Stomach (tissue), 9 donors: Measurements from ENCODE around the gene LMTK2. TPM values are rescaled to one million over a fixed set of nuclear protein-coding genes. Genes with fewer than 3 reads are reported as not detected.

ENCODE experiments used
- DNase-seq, 2 donors: peaks; one replicate each; pipeline versions ENCODE4 v3.0.0 to v3.0.0-alpha.2; 2013 to 2019
- H3K27ac ChIP-seq, 5 donors: fragments of 200-600 bp in 4 of 5; sonication (generic) in 4 of 5; one replicate each; pipeline ENCODE4 v1.5.1; 2013 to 2019; ENCODE audit warnings: mild to moderate bottlenecking in 1 of 5, moderate library complexity in 1 of 5
- H3K27me3 ChIP-seq, 3 donors: fragments of 200-600 bp; sonication (generic); one replicate each; pipeline ENCODE4 v1.5.1; 2017 to 2019; ENCODE audit warnings: mixed run types in 1 of 3
- H3K36me3 ChIP-seq, 4 donors: fragments of 200-600 bp; sonication (generic); 1 replicate in 3 of 4; 2 replicates in 1 of 4; pipeline ENCODE4 v1.5.1; 2016 to 2019
- H3K4me1 ChIP-seq, 4 donors: fragments of 200-600 bp; sonication (generic); one replicate each; pipeline ENCODE4 v1.5.1; 2016 to 2019
- H3K4me3 ChIP-seq, 4 donors: fragments of 200-600 bp; sonication (generic) in 3 of 4; one replicate each; pipeline ENCODE4 v1.5.1; 2016 to 2019; ENCODE audit warnings: mild to moderate bottlenecking in 1 of 4
- H3K9me3 ChIP-seq, 4 donors: fragments of 200-600 bp; sonication (generic); one replicate each; pipeline ENCODE4 v1.5.1; 2016 to 2019
- CTCF ChIP-seq, 7 experiments: fragments of 450-650 bp in 4 of 7; fragments of 200-600 bp in 3 of 7; sonication (generic) in 3 of 7; IDR thresholded peaks; one replicate each; pipeline ENCODE4 v1.5.1; 2016 to 2019; ENCODE audit warnings: antibody characterized with exemption in 7 of 7, control low read depth in 2 of 7, mild to moderate bottlenecking in 1 of 7
- EP300 ChIP-seq: sonication (generic); formaldehyde crosslinking; IDR thresholded peaks from one replicate; pipeline ENCODE4 v1.6.1; 2017; ENCODE audit warnings: antibody characterized with exemption
- POLR2A ChIP-seq, 4 donors: fragments of 450-650 bp; IDR thresholded peaks; one replicate each; pipeline ENCODE4 v1.6.1; 2016; ENCODE audit warnings: antibody characterized with exemption in 4 of 4, control low read depth in 2 of 4, mild to moderate bottlenecking in 1 of 4, moderate library complexity in 1 of 4
- POLR2AphosphoS5 ChIP-seq, 3 donors: sonication (generic); formaldehyde crosslinking; IDR thresholded peaks; one replicate each; pipeline ENCODE4 v1.6.1; 2016; ENCODE audit warnings: antibody characterized with exemption in 3 of 3
- WGBS, 5 donors: extraction: QIAGEN DNeasy Blood & Tissue Kit in 3 of 5; methylation state at CpG; one replicate each; pipeline versions ENCODE4 v1.1.5 to v1.1.7; 2013 to 2018; 5-methylcytosine and 5-hydroxymethylcytosine counted together
- intact Hi-C: fragments of 100-400 bp; cut with DNase I; formaldehyde crosslinking; loops from one replicate; pipeline ENCODE4 v1.15.1; 2023; ENCODE audit warnings: low total_unique reads
- polyA plus RNA-seq, 3 donors: library from polyadenylated mRNA; stranded (reverse); fragments of 200-250 nt; gene quantifications; one replicate each; pipeline ENCODE4 v1.2.3, GENCODE V29; 2013
- total RNA-seq, 5 donors: library from RNA; depleted of rRNA; stranded (reverse); fragments of >200 nt; gene quantifications; one replicate each; pipeline versions ENCODE4 v1.1.0 to v1.2.3, GENCODE V29; 2014 to 2016
- donor health status: healthy with polysubstance abuse.
- donor health status: Bipolar disorder and iron deficiency.
- donor health status: healthy.

The LMTK2 gene
- total and polyA plus RNA-seq, 8 donors = 1.4 to 42.6 (median 19.3) TPM

GRCh38 chr7:98223351-98223897 is 116.8 kb downstream of the LMTK2 start:
- peaks cover 0 to 8% (median 2%) of the 10 kb centered on the region in 4 donors for H3K4me1 ChIP-seq
- peak overlapping the region in 3 of 5 donors; percentile 13 to 32 (median 28) for H3K27ac ChIP-seq
- TF ChIP-seq CTCF (IDR thresholded peaks at IDR 0.05) (no peak), EP300 (no peak), POLR2A (IDR thresholded peaks at IDR 0.05) (no peak), POLR2AphosphoS5 (IDR thresholded peaks at IDR 0.05) (no peak)
- intact Hi-C loops = no loop called here
- peaks cover 26 to 90% (median 84%) of the 10 kb centered on the region in 4 donors for H3K36me3 ChIP-seq
- H3K27me3 ChIP-seq = no peaks in the 10 kb centered on the region
- no peaks in the 10 kb centered on the region for H3K9me3 ChIP-seq
- DNase-seq = peak in 1 of 2 donors; percentile 1
- 53 to 69% (median 57%) methylated on average over 11 to 15 of the region's 15 CpGs for WGBS, 5 donors
- H3K4me3 ChIP-seq = no peak overlapping the region

- H3K36me3 ChIP-seq = peaks cover 26 to 96% (median 90%) of the 10 kb centered on the region in 4 donors
- no peaks in the 10 kb centered on the region for H3K27me3 ChIP-seq
- peak overlapping the region in 1 of 5 donors; percentile 4 for H3K27ac ChIP-seq
- H3K9me3 ChIP-seq = no peaks in the 10 kb centered on the region
- intact Hi-C loops = no loop called here
- no peak overlapping the region for H3K4me3 ChIP-seq
- peak in 1 of 2 donors; percentile 3 for DNase-seq
- 82 to 91% (median 87%) methylated on average over 7 to 21 of the region's 21 CpGs for WGBS, 5 donors
- TF ChIP-seq CTCF (IDR thresholded peaks at IDR 0.05) (no peak), POLR2A (IDR thresholded peaks at IDR 0.05) (no peak), POLR2AphosphoS5 (IDR thresholded peaks at IDR 0.05) (no peak), EP300 (no peak)
- H3K4me1 ChIP-seq = peaks cover 0 to 8% (median 0%) of the 10 kb centered on the region in 4 donors
These were observed 117.4 kb downstream of the LMTK2 start for GRCh38 chr7:98223898-98224700.

- TF ChIP-seq POLR2AphosphoS5 (IDR thresholded peaks at IDR 0.05) (no peak), POLR2A (IDR thresholded peaks at IDR 0.05) (no peak), EP300 (no peak), CTCF (IDR thresholded peaks at IDR 0.05) (no peak)
- Histone ChIP-seq H3K4me1 (peaks cover 0 to 8% (median 0%) of the 10 kb centered on the region in 4 donors), H3K36me3 (peaks cover 31 to 99% (median 92%) of the 10 kb centered on the region in 4 donors), H3K9me3 (no peaks in the 10 kb centered on the region), H3K4me3 (no peak overlapping the region), H3K27me3 (no peaks in the 10 kb centered on the region), H3K27ac (no peak overlapping the region)
- WGBS, 5 donors = 92 to 96% (median 95%) methylated on average over 15 to 21 of the region's 21 CpGs
- intact Hi-C loops = no loop called here
- no peak for DNase-seq
These were observed 118.1 kb downstream of the LMTK2 start for GRCh38 chr7:98224701-98225181.

- peaks cover 0 to 8% (median 0%) of the 10 kb centered on the region in 4 donors for H3K4me1 ChIP-seq
- 75 to 86% (median 78%) methylated on average over 15 to 16 of the region's 16 CpGs for WGBS, 5 donors
- no peak overlapping the region for H3K4me3 ChIP-seq
- TF ChIP-seq CTCF (IDR thresholded peaks at IDR 0.05) (no peak), POLR2A (IDR thresholded peaks at IDR 0.05) (no peak), POLR2AphosphoS5 (IDR thresholded peaks at IDR 0.05) (no peak), EP300 (no peak)
- H3K27me3 ChIP-seq = no peaks in the 10 kb centered on the region
- H3K9me3 ChIP-seq = no peaks in the 10 kb centered on the region
- H3K27ac ChIP-seq = no peak overlapping the region
- peaks cover 29 to 99% (median 90%) of the 10 kb centered on the region in 4 donors for H3K36me3 ChIP-seq
- intact Hi-C loops = no loop called here
- DNase-seq = no peak
These were observed 119.4 kb downstream of the LMTK2 start for GRCh38 chr7:98225913-98226614.
